SK-N-SH treated with all-trans-retinoic acid at 6 μM for 48 hours (cell line): Measurements from ENCODE around the gene ZNF536.

ENCODE experiments used
- ATAC-seq: fragments of 200-7000 bp; cut with Tn5 transposase; 3 replicates; pipeline ENCODE4 v1.9.1; 2020; ENCODE audit warnings: mild to moderate bottlenecking, moderate library complexity
- ARNTL ChIP-seq: fragments of 450-650 bp; formaldehyde crosslinking; IDR thresholded peaks from 2 replicates; pipeline ENCODE4 v1.5.0; 2020; ENCODE audit warnings: low read depth, mild to moderate bottlenecking, moderate library complexity, borderline replicate concordance
- BACH2 ChIP-seq: fragments of 250-450 bp; sonication (Bioruptor Pico); IDR thresholded peaks from 2 replicates; pipeline ENCODE4 v1.9.0; 2021; ENCODE audit warnings: mild to moderate bottlenecking, borderline replicate concordance
- CSDC2 ChIP-seq: fragments of 250-450 bp; sonication (Bioruptor Pico); IDR thresholded peaks from 2 replicates; pipeline ENCODE4 v1.5.0; 2020; ENCODE audit warnings: mild to moderate bottlenecking, moderate library complexity
- ESRRG ChIP-seq: fragments of 250-450 bp; sonication (Bioruptor Pico); IDR thresholded peaks from 2 replicates; pipeline ENCODE4 v1.6.1; 2021; ENCODE audit warnings: mild to moderate bottlenecking
- GLIS3 ChIP-seq: fragments of 250-450 bp; sonication (Bioruptor Pico); IDR thresholded peaks from 2 replicates; pipeline ENCODE4 v1.5.0; 2020; ENCODE audit warnings: mild to moderate bottlenecking, moderate library complexity
- ISL1 ChIP-seq: fragments of 250-450 bp; sonication (Bioruptor Pico); IDR thresholded peaks from 2 replicates; pipeline ENCODE4 v2.1.2; 2022; ENCODE audit warnings: mild to moderate bottlenecking, moderate library complexity
- OSR1 ChIP-seq: fragments of 250-450 bp; sonication (Bioruptor Pico); IDR thresholded peaks from 2 replicates; pipeline ENCODE4 v1.8.0; 2022; ENCODE audit warnings: moderate library complexity, mild to moderate bottlenecking, inconsistent platforms
- PPARA ChIP-seq: fragments of 250-450 bp; sonication (Bioruptor Pico); IDR thresholded peaks from 2 replicates; pipeline ENCODE4 v1.5.0; 2020; ENCODE audit warnings: mild to moderate bottlenecking, borderline replicate concordance
- RARB ChIP-seq: fragments of 250-450 bp; sonication (Bioruptor Pico); IDR thresholded peaks from 2 replicates; pipeline ENCODE4 v1.8.0; 2021; ENCODE audit warnings: mild to moderate bottlenecking, moderate library complexity
- SNAI2 ChIP-seq: fragments of 250-450 bp; sonication (Bioruptor Pico); IDR thresholded peaks from 2 replicates; pipeline ENCODE4 v1.5.0; 2020; ENCODE audit warnings: mild to moderate bottlenecking, moderate library complexity
- TCF4 ChIP-seq: fragments of 250-450 bp; sonication (Bioruptor Pico); IDR thresholded peaks from 2 replicates; pipeline ENCODE4 v1.8.0; 2021; ENCODE audit warnings: mild to moderate bottlenecking, moderate library complexity, borderline replicate concordance
- TOX ChIP-seq: fragments of 250-450 bp; sonication (Bioruptor Pico); IDR thresholded peaks from 2 replicates; pipeline ENCODE4 v1.8.0; 2021; ENCODE audit warnings: mild to moderate bottlenecking, moderate library complexity, borderline replicate concordance
- ZC3H10 ChIP-seq: fragments of 250-450 bp; sonication (Bioruptor Pico); IDR thresholded peaks from 2 replicates; pipeline ENCODE4 v1.5.1; 2021; ENCODE audit warnings: mild to moderate bottlenecking, moderate library complexity
- ZFP3 ChIP-seq: fragments of 250-450 bp; sonication (Bioruptor Pico); IDR thresholded peaks from 2 replicates; pipeline ENCODE4 v1.5.0; 2020; ENCODE audit warnings: mild to moderate bottlenecking, moderate library complexity
- ZFP30 ChIP-seq: fragments of 450-650 bp; formaldehyde crosslinking; IDR thresholded peaks from 2 replicates; pipeline ENCODE4 v1.5.0; 2022; ENCODE audit warnings: mild to moderate bottlenecking, moderate library complexity
- ZNF565 ChIP-seq: fragments of 450-650 bp; formaldehyde crosslinking; conservative IDR thresholded peaks from 2 replicates; pipeline ENCODE4 v1.5.0; 2020; ENCODE audit warnings: low read depth, mild to moderate bottlenecking, moderate library complexity
- ZNF70 ChIP-seq: fragments of 450-650 bp; formaldehyde crosslinking; IDR thresholded peaks from 2 replicates; pipeline ENCODE4 v1.5.0; 2020; ENCODE audit warnings: mild to moderate bottlenecking, moderate library complexity
- ZNF8 ChIP-seq: fragments of 450-650 bp; formaldehyde crosslinking; IDR thresholded peaks from 2 replicates; pipeline ENCODE4 v1.5.0; 2020; ENCODE audit warnings: mild to moderate bottlenecking, moderate library complexity
- TF ChIP-seq, protein P1 (sequence below): fragments of 250-450 bp; sonication (Bioruptor Pico); IDR thresholded peaks from 2 replicates; pipeline ENCODE4 v1.8.0; 2021; ENCODE audit warnings: low read depth, mild to moderate bottlenecking, moderate library complexity, borderline replicate concordance
- TF ChIP-seq, protein P2 (sequence below): fragments of 250-450 bp; sonication (Bioruptor Pico); IDR thresholded peaks from 2 replicates; pipeline ENCODE4 v1.5.0; 2020; ENCODE audit warnings: mild to moderate bottlenecking, moderate library complexity
- TF ChIP-seq, protein P3 (sequence below): fragments of 250-450 bp; sonication (Bioruptor Pico); IDR thresholded peaks from 2 replicates; pipeline ENCODE4 v1.5.1; 2020; ENCODE audit warnings: low read depth, mild to moderate bottlenecking, moderate library complexity
- TF ChIP-seq, protein P4 (sequence below): fragments of 250-450 bp; sonication (Bioruptor Pico); IDR thresholded peaks from 2 replicates; pipeline ENCODE4 v1.5.1; 2021; ENCODE audit warnings: mild to moderate bottlenecking, moderate library complexity

ZNF536 gene

GRCh38 chr19:30367006-30367405 is 5.2 kb upstream of the ZNF536 start (continued):
- no peak for TF ChIP-seq GLIS3 (CRISPR knock-in tag)
- no peak for TF ChIP-seq ISL1 (CRISPR knock-in tag)
- no peak for TF ChIP-seq TCF4 (CRISPR knock-in tag)
- no peak for TF ChIP-seq OSR1 (CRISPR knock-in tag)
- TF ChIP-seq ZFP30 = no peak

DNA sequence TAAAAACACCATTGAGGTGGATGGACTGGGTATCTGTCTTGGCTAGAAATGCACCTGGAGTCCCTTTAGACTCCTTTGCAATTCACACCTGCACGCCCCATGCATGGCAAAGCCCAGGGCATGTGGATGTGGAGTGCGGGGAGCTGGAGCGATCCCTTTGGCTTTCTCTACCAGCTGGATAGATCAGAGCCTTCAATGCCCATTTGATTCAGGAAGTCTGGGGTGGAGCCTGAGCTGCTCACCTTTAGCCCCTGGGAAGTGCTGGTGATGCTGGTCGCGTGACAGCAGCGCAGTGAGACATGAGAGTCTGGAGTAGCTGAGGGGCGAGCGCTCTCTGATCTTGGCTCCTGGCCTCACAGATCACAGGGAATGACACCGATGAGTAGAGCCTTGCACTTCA is 4.8 kb upstream of the ZNF536 start:
- no peak for TF ChIP-seq ZC3H10 (CRISPR knock-in tag)
- TF ChIP-seq TCF4 (CRISPR knock-in tag) = no peak
- TF ChIP-seq, protein P1, sequence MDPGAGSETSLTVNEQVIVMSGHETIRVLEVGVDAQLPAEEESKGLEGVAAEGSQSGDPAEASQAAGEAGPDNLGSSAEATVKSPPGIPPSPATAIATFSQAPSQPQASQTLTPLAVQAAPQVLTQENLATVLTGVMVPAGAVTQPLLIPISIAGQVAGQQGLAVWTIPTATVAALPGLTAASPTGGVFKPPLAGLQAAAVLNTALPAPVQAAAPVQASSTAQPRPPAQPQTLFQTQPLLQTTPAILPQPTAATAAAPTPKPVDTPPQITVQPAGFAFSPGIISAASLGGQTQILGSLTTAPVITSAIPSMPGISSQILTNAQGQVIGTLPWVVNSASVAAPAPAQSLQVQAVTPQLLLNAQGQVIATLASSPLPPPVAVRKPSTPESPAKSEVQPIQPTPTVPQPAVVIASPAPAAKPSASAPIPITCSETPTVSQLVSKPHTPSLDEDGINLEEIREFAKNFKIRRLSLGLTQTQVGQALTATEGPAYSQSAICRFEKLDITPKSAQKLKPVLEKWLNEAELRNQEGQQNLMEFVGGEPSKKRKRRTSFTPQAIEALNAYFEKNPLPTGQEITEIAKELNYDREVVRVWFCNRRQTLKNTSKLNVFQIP (CRISPR knock-in tag) = no peak
- no peak for TF ChIP-seq ISL1 (CRISPR knock-in tag)
- no peak for TF ChIP-seq TOX (CRISPR knock-in tag)
- no peak for TF ChIP-seq CSDC2
- TF ChIP-seq ZFP30 = no peak
- no peak for TF ChIP-seq PPARA (CRISPR knock-in tag)
- TF ChIP-seq ZFP3 (CRISPR knock-in tag) = no peak
- TF ChIP-seq OSR1 (CRISPR knock-in tag) = no peak
- no peak for TF ChIP-seq BACH2 (CRISPR knock-in tag)
- TF ChIP-seq SNAI2 (CRISPR knock-in tag) = no peak
- TF ChIP-seq, protein P2, sequence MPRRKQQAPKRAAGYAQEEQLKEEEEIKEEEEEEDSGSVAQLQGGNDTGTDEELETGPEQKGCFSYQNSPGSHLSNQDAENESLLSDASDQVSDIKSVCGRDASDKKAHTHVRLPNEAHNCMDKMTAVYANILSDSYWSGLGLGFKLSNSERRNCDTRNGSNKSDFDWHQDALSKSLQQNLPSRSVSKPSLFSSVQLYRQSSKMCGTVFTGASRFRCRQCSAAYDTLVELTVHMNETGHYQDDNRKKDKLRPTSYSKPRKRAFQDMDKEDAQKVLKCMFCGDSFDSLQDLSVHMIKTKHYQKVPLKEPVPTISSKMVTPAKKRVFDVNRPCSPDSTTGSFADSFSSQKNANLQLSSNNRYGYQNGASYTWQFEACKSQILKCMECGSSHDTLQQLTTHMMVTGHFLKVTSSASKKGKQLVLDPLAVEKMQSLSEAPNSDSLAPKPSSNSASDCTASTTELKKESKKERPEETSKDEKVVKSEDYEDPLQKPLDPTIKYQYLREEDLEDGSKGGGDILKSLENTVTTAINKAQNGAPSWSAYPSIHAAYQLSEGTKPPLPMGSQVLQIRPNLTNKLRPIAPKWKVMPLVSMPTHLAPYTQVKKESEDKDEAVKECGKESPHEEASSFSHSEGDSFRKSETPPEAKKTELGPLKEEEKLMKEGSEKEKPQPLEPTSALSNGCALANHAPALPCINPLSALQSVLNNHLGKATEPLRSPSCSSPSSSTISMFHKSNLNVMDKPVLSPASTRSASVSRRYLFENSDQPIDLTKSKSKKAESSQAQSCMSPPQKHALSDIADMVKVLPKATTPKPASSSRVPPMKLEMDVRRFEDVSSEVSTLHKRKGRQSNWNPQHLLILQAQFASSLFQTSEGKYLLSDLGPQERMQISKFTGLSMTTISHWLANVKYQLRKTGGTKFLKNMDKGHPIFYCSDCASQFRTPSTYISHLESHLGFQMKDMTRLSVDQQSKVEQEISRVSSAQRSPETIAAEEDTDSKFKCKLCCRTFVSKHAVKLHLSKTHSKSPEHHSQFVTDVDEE = no peak
- no peak for TF ChIP-seq ESRRG (CRISPR knock-in tag)
- no peak for TF ChIP-seq RARB (CRISPR knock-in tag)
- TF ChIP-seq, protein P3, sequence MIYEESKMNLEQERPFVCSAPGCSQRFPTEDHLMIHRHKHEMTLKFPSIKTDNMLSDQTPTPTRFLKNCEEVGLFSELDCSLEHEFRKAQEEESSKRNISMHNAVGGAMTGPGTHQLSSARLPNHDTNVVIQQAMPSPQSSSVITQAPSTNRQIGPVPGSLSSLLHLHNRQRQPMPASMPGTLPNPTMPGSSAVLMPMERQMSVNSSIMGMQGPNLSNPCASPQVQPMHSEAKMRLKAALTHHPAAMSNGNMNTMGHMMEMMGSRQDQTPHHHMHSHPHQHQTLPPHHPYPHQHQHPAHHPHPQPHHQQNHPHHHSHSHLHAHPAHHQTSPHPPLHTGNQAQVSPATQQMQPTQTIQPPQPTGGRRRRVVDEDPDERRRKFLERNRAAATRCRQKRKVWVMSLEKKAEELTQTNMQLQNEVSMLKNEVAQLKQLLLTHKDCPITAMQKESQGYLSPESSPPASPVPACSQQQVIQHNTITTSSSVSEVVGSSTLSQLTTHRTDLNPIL = no peak
- no peak for ATAC-seq

GRCh38 chr19:30369833-30370232 is 2.4 kb upstream of the ZNF536 start:
- no peak for ATAC-seq
- TF ChIP-seq CSDC2 (no peak), RARB (CRISPR knock-in tag) (no peak), ZFP30 (no peak), ZNF70 (CRISPR knock-in tag) (no peak), ISL1 (CRISPR knock-in tag) (no peak), OSR1 (CRISPR knock-in tag) (no peak), ZNF8 (CRISPR knock-in tag) (no peak), SNAI2 (CRISPR knock-in tag) (no peak), GLIS3 (CRISPR knock-in tag) (no peak), ARNTL (CRISPR knock-in tag) (no peak), TCF4 (CRISPR knock-in tag) (no peak), ZFP3 (CRISPR knock-in tag) (no peak), BACH2 (CRISPR knock-in tag) (no peak), ZNF565 (CRISPR knock-in tag) (no peak), ZC3H10 (CRISPR knock-in tag) (no peak), PPARA (CRISPR knock-in tag) (no peak)
- TF ChIP-seq, protein P4, sequence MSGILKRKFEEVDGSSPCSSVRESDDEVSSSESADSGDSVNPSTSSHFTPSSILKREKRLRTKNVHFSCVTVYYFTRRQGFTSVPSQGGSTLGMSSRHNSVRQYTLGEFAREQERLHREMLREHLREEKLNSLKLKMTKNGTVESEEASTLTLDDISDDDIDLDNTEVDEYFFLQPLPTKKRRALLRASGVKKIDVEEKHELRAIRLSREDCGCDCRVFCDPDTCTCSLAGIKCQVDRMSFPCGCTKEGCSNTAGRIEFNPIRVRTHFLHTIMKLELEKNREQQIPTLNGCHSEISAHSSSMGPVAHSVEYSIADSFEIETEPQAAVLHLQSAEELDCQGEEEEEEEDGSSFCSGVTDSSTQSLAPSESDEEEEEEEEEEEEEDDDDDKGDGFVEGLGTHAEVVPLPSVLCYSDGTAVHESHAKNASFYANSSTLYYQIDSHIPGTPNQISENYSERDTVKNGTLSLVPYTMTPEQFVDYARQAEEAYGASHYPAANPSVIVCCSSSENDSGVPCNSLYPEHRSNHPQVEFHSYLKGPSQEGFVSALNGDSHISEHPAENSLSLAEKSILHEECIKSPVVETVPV (CRISPR knock-in tag) = no peak
- TF ChIP-seq, protein P2 = no peak
- TF ChIP-seq, protein P3 = no peak
- TF ChIP-seq, protein P1 (CRISPR knock-in tag) = no peak
